AG09309 (cell line): Measurements from ENCODE around the gene CYP2C19.
"Not testable (repeated sequence)": the region's sequence is repeated elsewhere in the genome, so short reads cannot be mapped to it uniquely, and the experiment has no call there.

ENCODE experiments used
- DNase-seq: peaks from one replicate; pipeline ENCODE4 v3.0.0-alpha.2; 2010; ENCODE audit warnings: low read depth
- H3K4me3 ChIP-seq: 2 replicates; pipeline ENCODE4 v1.5.1; 2011; ENCODE audit warnings: mild to moderate bottlenecking, low read depth, low read length, moderate library complexity; ENCODE audit not compliant: control insufficient read depth
- TF ChIP-seq, protein P1 (sequence below): IDR thresholded peaks from 2 replicates; pipeline ENCODE4 v1.5.1; 2011; ENCODE audit warnings: mild to moderate bottlenecking, low read depth, low read length, inconsistent platforms; ENCODE audit not compliant: insufficient read depth, control insufficient read depth; ENCODE audit errors: missing control alignments

The CYP2C19 gene

GRCh38 chr10:94878649-94879048 is 116.2 kb downstream of the CYP2C19 start:
- no peak for DNase-seq
- TF ChIP-seq, protein P1, sequence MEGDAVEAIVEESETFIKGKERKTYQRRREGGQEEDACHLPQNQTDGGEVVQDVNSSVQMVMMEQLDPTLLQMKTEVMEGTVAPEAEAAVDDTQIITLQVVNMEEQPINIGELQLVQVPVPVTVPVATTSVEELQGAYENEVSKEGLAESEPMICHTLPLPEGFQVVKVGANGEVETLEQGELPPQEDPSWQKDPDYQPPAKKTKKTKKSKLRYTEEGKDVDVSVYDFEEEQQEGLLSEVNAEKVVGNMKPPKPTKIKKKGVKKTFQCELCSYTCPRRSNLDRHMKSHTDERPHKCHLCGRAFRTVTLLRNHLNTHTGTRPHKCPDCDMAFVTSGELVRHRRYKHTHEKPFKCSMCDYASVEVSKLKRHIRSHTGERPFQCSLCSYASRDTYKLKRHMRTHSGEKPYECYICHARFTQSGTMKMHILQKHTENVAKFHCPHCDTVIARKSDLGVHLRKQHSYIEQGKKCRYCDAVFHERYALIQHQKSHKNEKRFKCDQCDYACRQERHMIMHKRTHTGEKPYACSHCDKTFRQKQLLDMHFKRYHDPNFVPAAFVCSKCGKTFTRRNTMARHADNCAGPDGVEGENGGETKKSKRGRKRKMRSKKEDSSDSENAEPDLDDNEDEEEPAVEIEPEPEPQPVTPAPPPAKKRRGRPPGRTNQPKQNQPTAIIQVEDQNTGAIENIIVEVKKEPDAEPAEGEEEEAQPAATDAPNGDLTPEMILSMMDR: no peak

DNA sequence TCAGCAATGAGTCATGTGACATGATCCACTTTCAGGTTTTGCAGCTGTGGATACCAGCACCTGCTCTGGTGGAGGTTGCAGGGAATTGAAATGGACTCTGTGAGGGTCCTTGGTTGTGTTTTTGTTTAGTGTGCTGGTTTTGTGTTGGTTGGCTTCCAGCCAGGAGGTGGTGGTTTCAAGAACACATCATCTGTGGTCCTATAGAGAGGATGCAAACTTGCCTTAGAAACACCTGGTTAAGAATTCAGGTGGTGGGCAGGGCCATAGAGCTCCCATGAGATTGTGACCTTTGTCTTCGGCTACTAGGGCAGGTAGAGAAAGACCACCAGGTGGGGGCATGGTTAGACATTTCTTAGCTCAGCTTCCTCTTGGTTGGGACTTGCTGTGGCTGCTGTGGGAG is 116.7 kb downstream of the CYP2C19 start:
- no peak for DNase-seq
- H3K4me3 ChIP-seq: no peak overlapping the region
- TF ChIP-seq, protein P1: no peak

More at GRCh38 chr10:94878649-94879048, 116.2 kb downstream of the CYP2C19 start:
- H3K4me3 ChIP-seq: no peak overlapping the region

DNA sequence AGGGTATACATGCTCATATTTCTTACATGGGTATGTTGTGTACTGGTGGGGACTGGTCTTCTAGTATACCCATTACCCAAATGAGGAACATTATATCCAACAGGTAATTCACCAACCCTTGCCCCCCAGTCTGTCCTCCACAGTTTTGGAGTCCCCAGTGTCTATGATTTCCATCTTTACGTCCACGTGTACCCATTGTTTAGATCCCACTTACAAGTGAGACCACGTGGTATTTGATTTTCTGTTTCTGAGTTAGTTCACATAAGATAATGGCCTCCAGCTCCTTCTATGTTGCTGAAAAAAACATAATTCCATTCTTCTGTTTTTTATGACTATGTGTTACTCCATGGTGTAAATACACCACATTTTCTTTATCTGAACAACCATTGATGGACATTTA is 126.6 kb downstream of the CYP2C19 start:
- DNase-seq: no peak
- H3K4me3 ChIP-seq: no peak overlapping the region
- TF ChIP-seq, protein P1: no peak

GRCh38 chr10:94890264-94891022 is 128.0 kb downstream of the CYP2C19 start:
- TF ChIP-seq, protein P1: no peak
- DNase-seq: no peak
- H3K4me3 ChIP-seq: no peak overlapping the region

DNA sequence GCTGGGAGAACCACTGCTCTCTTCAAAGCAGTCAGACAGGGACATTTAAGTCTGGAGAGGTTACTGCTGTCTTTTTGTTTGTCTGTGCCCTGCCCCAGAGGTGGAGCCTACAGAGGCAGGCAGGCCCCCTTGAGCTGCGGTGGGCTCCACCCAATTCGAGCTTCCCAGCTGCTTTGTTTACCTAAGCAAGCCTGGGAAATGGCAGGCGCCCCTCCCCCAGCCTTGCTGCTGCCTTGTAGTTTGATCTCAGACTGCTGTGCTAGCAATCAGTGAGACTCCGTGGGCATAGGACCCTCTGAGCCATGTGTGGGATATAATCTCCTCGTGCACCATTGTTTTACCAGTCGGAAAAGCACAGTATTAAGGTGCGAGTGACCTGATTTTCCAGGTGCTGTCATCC is 135.9 kb downstream of the CYP2C19 start:
- DNase-seq, H3K4me3 ChIP-seq: not testable (repeated sequence)

DNA sequence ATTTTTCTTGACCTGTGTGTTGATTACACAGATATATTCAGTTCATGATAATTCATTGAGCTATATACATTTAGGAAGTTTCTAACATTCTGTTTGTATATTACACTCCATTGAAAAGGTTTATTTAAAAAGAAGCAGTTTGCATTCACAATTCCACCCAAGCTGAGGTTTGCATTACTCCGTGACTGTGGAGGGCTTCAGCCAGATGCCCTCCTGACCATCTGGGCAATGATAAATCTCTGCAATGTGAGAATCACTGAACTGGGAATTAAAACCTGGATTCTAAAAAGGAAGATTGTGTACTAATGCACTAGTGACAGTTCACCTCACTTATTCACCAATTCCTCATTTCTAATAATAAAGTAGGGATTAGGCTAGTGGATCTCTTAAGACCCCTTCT is 139.6 kb downstream of the CYP2C19 start:
- no peak overlapping the region for H3K4me3 ChIP-seq
- TF ChIP-seq, protein P1: no peak
- DNase-seq: no peak

GRCh38 chr10:94902570-94902969 is 140.1 kb downstream of the CYP2C19 start:
- no peak overlapping the region for H3K4me3 ChIP-seq
- TF ChIP-seq, protein P1: no peak
- DNase-seq: no peak
